Tibial artery (tissue), 4 donors: ENCODE data around the gene ANKRD33B.
"Not testable (repeated sequence)": the region's sequence is repeated elsewhere in the genome, so short reads cannot be mapped to it uniquely, and the experiment has no call there.

Experiments used
- DNase-seq, 2 donors: peaks; one replicate each; pipeline ENCODE4 v3.0.0-alpha.2; 2019
- H3K27ac ChIP-seq, 2 donors: fragments of 200-600 bp; sonication (generic) in 1 of 2; 1 replicate in 1 of 2; 2 replicates in 1 of 2; pipeline ENCODE4 v1.5.1; 2018 to 2019; ENCODE audit warnings: mild to moderate bottlenecking in 1 of 2
- H3K27me3 ChIP-seq, 2 donors: fragments of 200-600 bp; sonication (generic) in 1 of 2; one replicate each; pipeline versions ENCODE4 v1.5.1 to v1.6.0; 2016 to 2019
- H3K36me3 ChIP-seq, 3 donors: fragments of 200-600 bp; sonication (generic) in 2 of 3; one replicate each; pipeline ENCODE4 v1.5.1; 2016 to 2019; ENCODE audit warnings: mild to moderate bottlenecking in 2 of 3
- H3K4me1 ChIP-seq, 4 donors: fragments of 200-600 bp; sonication (generic) in 2 of 4; 1 replicate in 3 of 4; 2 replicates in 1 of 4; pipeline ENCODE4 v1.5.1; 2016 to 2019
- H3K4me3 ChIP-seq, 2 donors: fragments of 200-600 bp; sonication (generic) in 1 of 2; 1 replicate in 1 of 2; 2 replicates in 1 of 2; pipeline ENCODE4 v1.5.1; 2018 to 2019; ENCODE audit warnings: mild to moderate bottlenecking in 2 of 2
- H3K9me3 ChIP-seq, 3 donors: fragments of 200-600 bp; sonication (generic) in 1 of 3; one replicate each; pipeline ENCODE4 v1.5.1; 2016 to 2019
- intact Hi-C: fragments of 100-400 bp; cut with DNase I; formaldehyde crosslinking; loops from one replicate; pipeline ENCODE4 v1.15.0; 2023; ENCODE audit warnings: low total_unique reads
- TF ChIP-seq, protein P1 (sequence below), 2 experiments: fragments of 200-600 bp in 1 of 2; fragments of 450-650 bp in 1 of 2; IDR thresholded peaks; one replicate each; pipeline ENCODE4 v1.5.1; 2017 to 2019; ENCODE audit warnings: antibody characterized with exemption in 2 of 2, mild to moderate bottlenecking in 1 of 2, moderate library complexity in 1 of 2

The ANKRD33B gene

DNA sequence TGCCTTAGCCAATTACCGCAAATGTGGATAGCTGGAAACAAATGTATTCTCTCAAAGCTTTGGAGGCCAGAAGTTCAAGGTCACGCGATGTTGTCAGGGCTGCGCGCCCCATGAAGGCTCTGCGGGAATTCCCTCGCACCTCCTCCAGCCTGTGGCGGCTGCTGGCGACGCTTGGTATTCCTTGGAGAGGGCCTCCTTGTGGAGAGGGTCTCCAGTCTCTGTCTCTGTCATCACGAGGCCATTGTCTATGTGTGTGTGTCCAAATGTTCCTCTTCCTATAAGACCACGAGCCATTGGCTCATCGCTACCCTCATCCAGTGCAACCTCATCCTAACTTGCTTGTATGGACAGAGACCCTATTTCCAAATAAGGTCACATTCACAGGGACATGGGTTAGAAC, 97.5 kb downstream of the ANKRD33B start:
- H3K27ac ChIP-seq, result no peak overlapping the region
- peaks cover 0 to 5% (median 2%) of the 10 kb centered on the region in 4 donors for H3K4me1 ChIP-seq
- TF ChIP-seq, protein P1, sequence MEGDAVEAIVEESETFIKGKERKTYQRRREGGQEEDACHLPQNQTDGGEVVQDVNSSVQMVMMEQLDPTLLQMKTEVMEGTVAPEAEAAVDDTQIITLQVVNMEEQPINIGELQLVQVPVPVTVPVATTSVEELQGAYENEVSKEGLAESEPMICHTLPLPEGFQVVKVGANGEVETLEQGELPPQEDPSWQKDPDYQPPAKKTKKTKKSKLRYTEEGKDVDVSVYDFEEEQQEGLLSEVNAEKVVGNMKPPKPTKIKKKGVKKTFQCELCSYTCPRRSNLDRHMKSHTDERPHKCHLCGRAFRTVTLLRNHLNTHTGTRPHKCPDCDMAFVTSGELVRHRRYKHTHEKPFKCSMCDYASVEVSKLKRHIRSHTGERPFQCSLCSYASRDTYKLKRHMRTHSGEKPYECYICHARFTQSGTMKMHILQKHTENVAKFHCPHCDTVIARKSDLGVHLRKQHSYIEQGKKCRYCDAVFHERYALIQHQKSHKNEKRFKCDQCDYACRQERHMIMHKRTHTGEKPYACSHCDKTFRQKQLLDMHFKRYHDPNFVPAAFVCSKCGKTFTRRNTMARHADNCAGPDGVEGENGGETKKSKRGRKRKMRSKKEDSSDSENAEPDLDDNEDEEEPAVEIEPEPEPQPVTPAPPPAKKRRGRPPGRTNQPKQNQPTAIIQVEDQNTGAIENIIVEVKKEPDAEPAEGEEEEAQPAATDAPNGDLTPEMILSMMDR (IDR thresholded peaks at IDR 0.05), result no peak
- H3K36me3 ChIP-seq, result no peaks in the 10 kb centered on the region
- intact Hi-C loops, result no loop called here
- no peaks in the 10 kb centered on the region for H3K9me3 ChIP-seq
- peaks cover 0 to 6% of the 10 kb centered on the region in 2 donors for H3K27me3 ChIP-seq
- H3K4me3 ChIP-seq, result no peak overlapping the region
- no peak for DNase-seq

DNA sequence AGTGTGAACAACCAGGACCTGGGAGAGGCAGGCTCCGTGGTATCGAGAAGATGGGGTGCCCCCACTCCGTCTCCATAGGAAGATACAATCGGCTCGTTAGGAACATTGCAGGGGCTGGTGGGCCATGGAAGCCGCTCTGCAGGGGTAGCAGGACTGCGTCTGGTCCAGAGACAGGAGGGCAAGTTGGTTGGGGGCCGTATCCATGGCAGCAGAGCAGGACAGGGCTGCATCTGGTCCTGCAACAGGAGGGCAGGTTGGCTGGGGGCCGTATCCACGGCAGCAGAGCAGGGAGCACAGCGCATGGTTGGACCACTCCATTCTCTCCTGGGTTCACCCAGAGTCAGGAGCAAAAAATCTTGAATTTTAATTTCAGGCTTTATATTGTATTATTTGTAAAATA, 98.2 kb downstream of the ANKRD33B start:
- DNase-seq, result no peak
- TF ChIP-seq, protein P1 (IDR thresholded peaks at IDR 0.05), result no peak

DNA sequence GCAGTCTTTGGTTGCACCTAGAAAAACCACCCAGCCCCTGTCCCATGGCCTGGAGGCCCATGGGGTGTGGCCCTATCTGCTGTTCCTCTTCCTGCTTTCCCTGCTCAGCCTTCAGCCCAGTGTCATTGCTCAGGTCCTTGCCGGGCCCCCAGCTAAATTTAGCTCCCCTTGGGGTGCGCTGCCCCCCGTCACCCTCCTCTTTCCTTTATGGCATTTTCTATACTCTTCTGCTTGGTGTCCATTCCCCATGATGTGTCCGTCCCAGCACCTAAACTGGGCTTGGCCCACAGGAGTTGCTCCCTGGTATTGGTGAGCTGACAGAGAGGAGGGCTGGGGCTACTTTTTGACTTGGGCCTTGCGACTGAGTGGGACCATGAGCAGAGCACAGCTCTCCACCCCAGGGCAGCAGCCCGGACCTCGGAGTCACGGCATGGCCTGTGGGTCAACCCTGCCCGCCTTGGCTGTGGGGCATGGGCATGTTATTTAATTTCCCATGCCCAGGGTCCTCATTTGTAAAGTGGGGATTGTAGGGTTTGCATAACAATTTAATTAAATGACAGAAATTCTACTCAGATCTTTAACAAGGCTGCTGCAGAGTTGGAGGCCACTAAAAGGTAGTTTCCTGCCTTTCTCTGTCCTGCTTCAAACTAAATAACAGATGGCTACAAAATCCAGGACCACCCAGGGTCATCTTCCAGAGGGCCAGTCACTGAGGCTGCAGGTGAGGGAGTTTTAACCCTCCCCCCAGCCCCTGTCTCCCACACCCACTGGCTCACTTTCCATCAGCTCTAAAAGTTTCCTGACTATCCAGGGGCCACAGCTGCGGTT, 99.0 kb downstream of the ANKRD33B start:
- TF ChIP-seq, protein P1 (IDR thresholded peaks at IDR 0.05), result no peak
- intact Hi-C loops, result no loop called here
- Histone ChIP-seq H3K27ac (no peak overlapping the region), H3K4me3 (no peak overlapping the region), H3K36me3 (no peaks in the 10 kb centered on the region), H3K27me3 (peaks cover 0 to 6% of the 10 kb centered on the region in 2 donors), H3K4me1 (peaks cover 0 to 5% (median 2%) of the 10 kb centered on the region in 4 donors), H3K9me3 (no peaks in the 10 kb centered on the region)
- DNase-seq, result no peak

More for the DNA sequence above, 98.2 kb downstream of the ANKRD33B start:
- Histone ChIP-seq H3K27ac (no peak overlapping the region), H3K9me3 (no peaks in the 10 kb centered on the region), H3K27me3 (peaks cover 0 to 6% of the 10 kb centered on the region in 2 donors), H3K4me1 (peaks cover 0 to 5% (median 2%) of the 10 kb centered on the region in 4 donors), H3K36me3 (no peaks in the 10 kb centered on the region), H3K4me3 (no peak overlapping the region)
- intact Hi-C loops, result no loop called here

DNA sequence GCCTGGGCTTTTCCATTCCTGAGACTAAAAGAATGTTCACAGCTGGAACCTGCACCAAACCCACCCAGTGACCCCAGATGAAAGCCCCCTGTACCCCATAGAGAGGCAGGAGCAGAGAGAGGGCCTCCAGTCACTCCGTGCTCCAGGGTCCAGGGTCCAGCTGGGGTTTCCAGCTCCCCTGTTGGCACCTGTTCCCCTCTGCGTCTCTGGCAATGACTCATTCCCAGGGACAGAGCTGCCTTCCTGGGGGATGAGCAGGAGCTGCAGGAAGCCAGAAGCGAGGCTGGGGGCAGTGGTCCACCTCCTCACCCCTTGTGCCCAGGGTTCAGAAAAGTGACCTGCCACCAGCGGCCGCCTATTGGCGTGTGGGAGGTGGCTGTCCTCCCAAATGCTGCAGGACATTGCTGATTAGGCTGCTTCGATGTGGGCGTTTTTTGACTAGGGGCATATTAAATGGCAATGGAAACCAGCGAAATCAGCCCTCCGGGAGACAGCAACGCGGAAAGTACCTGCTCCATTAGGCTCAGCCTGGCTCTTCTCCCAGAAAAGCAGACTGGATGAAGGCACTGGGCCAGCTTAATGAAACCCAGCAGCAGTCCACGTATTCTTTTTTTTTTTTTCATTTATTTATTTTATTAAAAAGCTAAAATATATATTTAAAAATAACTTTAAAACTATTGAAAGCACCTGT, 99.8 kb downstream of the ANKRD33B start:
- TF ChIP-seq, protein P1 (IDR thresholded peaks at IDR 0.05), result no peak
- H3K9me3 ChIP-seq, result no peaks in the 10 kb centered on the region
- no peak overlapping the region for H3K27ac ChIP-seq
- no peaks in the 10 kb centered on the region for H3K36me3 ChIP-seq
- H3K4me1 ChIP-seq, result peaks cover 0 to 5% (median 2%) of the 10 kb centered on the region in 4 donors
- no peak for DNase-seq
- peaks cover 0 to 6% of the 10 kb centered on the region in 2 donors for H3K27me3 ChIP-seq
- no peak overlapping the region for H3K4me3 ChIP-seq
- intact Hi-C loops, result no loop called here

DNA sequence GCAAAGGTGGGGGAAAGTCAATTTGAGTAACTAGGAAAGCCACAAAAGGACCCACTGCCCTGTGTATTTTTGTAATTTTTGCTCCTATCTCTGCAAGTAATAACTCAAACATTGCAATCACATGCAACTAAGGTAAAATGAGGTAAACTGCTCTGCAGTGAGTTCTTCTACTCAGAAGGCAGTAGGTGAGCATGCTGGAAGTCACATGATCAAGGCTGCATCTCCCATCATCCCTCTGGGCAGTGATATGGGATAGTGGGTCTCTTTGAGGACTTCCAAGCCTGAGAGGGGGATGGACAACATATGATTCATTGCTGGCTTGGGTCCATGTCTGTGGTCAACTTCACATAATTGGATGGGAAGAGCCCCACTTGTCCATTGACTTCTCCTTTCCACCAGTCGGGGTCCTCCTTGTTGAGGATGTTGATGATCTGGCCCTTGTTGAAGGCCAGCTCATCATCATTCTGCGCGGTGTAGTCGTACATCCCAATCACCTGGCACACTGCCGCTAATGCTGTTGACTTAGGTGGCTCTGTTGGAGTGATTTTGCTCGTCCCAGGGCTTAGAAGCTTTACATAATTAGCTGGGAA, 100.4 kb downstream of the ANKRD33B start:
- DNase-seq, H3K27ac ChIP-seq, H3K36me3 ChIP-seq, intact Hi-C loops, H3K27me3 ChIP-seq, H3K9me3 ChIP-seq, H3K4me1 ChIP-seq, H3K4me3 ChIP-seq: not testable (repeated sequence)

DNA sequence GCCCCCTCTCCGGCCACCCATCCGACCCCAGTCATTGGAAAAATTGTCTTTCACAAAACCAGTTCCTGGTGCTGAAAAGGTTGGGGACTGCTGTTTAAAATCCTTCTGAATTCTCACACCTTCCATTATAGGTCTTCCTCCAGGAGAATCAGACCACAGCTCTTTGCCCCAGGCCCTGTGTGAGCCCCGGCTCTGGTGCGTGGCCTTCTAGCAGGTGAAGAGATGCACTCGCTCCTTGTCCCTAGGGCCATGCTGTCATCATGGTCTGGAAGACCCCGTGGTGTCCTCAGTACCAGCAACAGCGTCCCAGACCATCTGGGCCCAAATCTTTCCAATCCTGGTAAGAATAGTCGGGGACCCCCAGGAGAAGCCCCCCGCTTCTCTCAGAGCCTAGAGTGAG, 101.9 kb downstream of the ANKRD33B start:
- no peak overlapping the region for H3K27ac ChIP-seq
- intact Hi-C loops, result no loop called here
- H3K27me3 ChIP-seq, result peaks cover 0 to 6% of the 10 kb centered on the region in 2 donors
- peaks cover 0 to 5% (median 2%) of the 10 kb centered on the region in 4 donors for H3K4me1 ChIP-seq
- TF ChIP-seq, protein P1 (IDR thresholded peaks at IDR 0.05), result no peak
- no peaks in the 10 kb centered on the region for H3K9me3 ChIP-seq
- H3K36me3 ChIP-seq, result no peaks in the 10 kb centered on the region
- no peak overlapping the region for H3K4me3 ChIP-seq
- DNase-seq, result no peak
